Heart left ventricle (tissue), 16 donors: ENCODE data around the gene TBX18. TPM values are rescaled to one million over a fixed set of nuclear protein-coding genes. Genes with fewer than 3 reads are reported as not detected.
A peak's percentile ranks its signal among the peaks of the same experiment; 100 is the strongest.

Source experiments
- ATAC-seq, 4 donors: fragments of 200-7000 bp; cut with Tn5 transposase; one replicate each; pipeline ENCODE4 v1.9.1; 2020 to 2022; ENCODE audit warnings: moderate library complexity in 4 of 4, mild to moderate bottlenecking in 3 of 4, moderate number of reproducible peaks in 1 of 4
- DNase-seq, 5 donors: peaks; one replicate each; pipeline ENCODE4 v3.0.0-alpha.2; 2020
- H3K27ac ChIP-seq, 12 donors: fragments of 200-600 bp; sonication (generic) in 4 of 12; one replicate each; pipeline versions ENCODE4 v1.5.0 to v1.8.0; 2016 to 2022; ENCODE audit warnings: mild to moderate bottlenecking in 2 of 12
- H3K27me3 ChIP-seq, 9 donors: fragments of 200-600 bp; sonication (generic) in 2 of 9; one replicate each; pipeline versions ENCODE4 v1.5.1 to v1.8.0; 2016 to 2022; ENCODE audit warnings: mild to moderate bottlenecking in 3 of 9
- H3K36me3 ChIP-seq, 9 donors: fragments of 200-600 bp; sonication (generic) in 2 of 9; one replicate each; pipeline versions ENCODE4 v1.5.0 to v1.8.0; 2018 to 2022; ENCODE audit warnings: mild to moderate bottlenecking in 2 of 9
- H3K4me1 ChIP-seq, 12 donors: fragments of 200-600 bp; sonication (generic) in 4 of 12; one replicate each; pipeline versions ENCODE4 v1.5.0 to v1.8.0; 2016 to 2022; ENCODE audit warnings: mild to moderate bottlenecking in 3 of 12
- H3K4me3 ChIP-seq, 12 donors: fragments of 200-600 bp; sonication (generic) in 4 of 12; one replicate each; pipeline versions ENCODE4 v1.5.0 to v1.8.0; 2017 to 2022; ENCODE audit warnings: mild to moderate bottlenecking in 9 of 12, moderate library complexity in 4 of 12
- H3K9me3 ChIP-seq, 12 donors: fragments of 200-600 bp; sonication (generic) in 4 of 12; one replicate each; pipeline versions ENCODE4 v1.5.0 to v1.8.0; 2016 to 2022; ENCODE audit warnings: mild to moderate bottlenecking in 1 of 12
- CTCF ChIP-seq, 12 donors: fragments of 200-600 bp; sonication (generic) in 4 of 12; IDR thresholded peaks; one replicate each; pipeline versions ENCODE4 v1.5.0 to v1.8.0; 2018 to 2022; ENCODE audit warnings: antibody characterized with exemption in 12 of 12, mild to moderate bottlenecking in 5 of 12
- POLR2A ChIP-seq, 2 donors: fragments of 450-650 bp; IDR thresholded peaks; one replicate each; pipeline ENCODE4 v1.6.1; 2017; ENCODE audit warnings: antibody characterized with exemption in 2 of 2, mild to moderate bottlenecking in 2 of 2, moderate library complexity in 2 of 2
- WGBS, 4 donors: extraction: QIAGEN DNeasy Blood & Tissue Kit in 2 of 4; methylation state at CpG; one replicate each; pipeline versions ENCODE4 v1.1.5 to v1.1.7; 2013 to 2018; 5-methylcytosine and 5-hydroxymethylcytosine counted together
- intact Hi-C, 10 donors: fragments of 100-400 bp; cut with DNase I; formaldehyde crosslinking; loops; one replicate each; pipeline versions ENCODE4 v1.11.1 to v1.14.2; 2022
- polyA plus RNA-seq, 2 donors: library from polyadenylated mRNA; stranded (reverse); fragments of 200-250 nt; gene quantifications; one replicate each; pipeline ENCODE4 v1.2.3, GENCODE V29; 2013
- total RNA-seq, 9 donors: library from RNA; depleted of rRNA in 2 of 9; stranded (reverse); fragments of >200 nt in 2 of 9; fragmentation: NEBNext Ultra II Directional in 3 of 9; extraction: Animal tissue kit (Norgen Biotek cat#: 25700) in 3 of 9; gene quantifications; one replicate each; pipeline versions ENCODE4 v1.1.0 to v1.2.4, GENCODE V29; 2016 to 2023
- donor health status: ischemic (EF 13 %, LVEDD 7.1; RV severe dilation, severe dysfunction).
- donor health status: healthy with polysubstance abuse.
- donor health status: DM: no; HTN: yes; CAD: no.
- donor health status: DM: no; HTN: no; CAD: no.
- donor health status: ischemic (EF 25% LVEDD 6.9; RV normal size, moderate dysfunction).
- donor health status: ischemic (EF 25% LVEDD 5.7; RV mildly dilated, moderate dysfunction).
- donor health status: healthy.
- donor health status: DM: yes; HTN: yes; CAD: no.
- donor health status: ischemic (EF 35%, LVEDD 5.7; RV mildly dilated, moderate dysfunction).
- donor health status: nonischemic (EF 11% LVEDD 7.7; RV severe dilation, severe dysfunction).
- donor health status: DM: yes; HTN: yes; CAD: no.
- donor health status: PGD.
- donor health status: ischemic (EF 29% LVEDD 5.4; RV normal size, mild dysfunction).
- donor health status: nonischemic (EF 23%, LVEDD 6.1; RV moderate dilation, normal function).

Gene TBX18
- total and polyA plus RNA-seq, 11 donors = 1.3 to 14.9 (median 2.3) TPM

GRCh38 chr6:84685983-84686584 lies 78.3 kb downstream of the TBX18 start:
- peaks cover 0 to 10% (median 3%) of the 10 kb centered on the region in 12 donors for H3K9me3 ChIP-seq
- no peaks in the 10 kb centered on the region for H3K36me3 ChIP-seq
- no peak overlapping the region for H3K4me3 ChIP-seq
- intact Hi-C loops = no loop called here
- no peak for ATAC-seq
- TF ChIP-seq CTCF (IDR thresholded peaks at IDR 0.05) (peak in 5 of 12 donors; percentile 14 to 33 (median 22)), POLR2A (IDR thresholded peaks at IDR 0.05) (no peak)
- H3K27ac ChIP-seq = no peak overlapping the region
- 75 to 78% (median 77%) methylated on average over 3 of the region's 3 CpGs for WGBS, 4 donors
- H3K4me1 ChIP-seq = no peaks in the 10 kb centered on the region
- no peaks in the 10 kb centered on the region for H3K27me3 ChIP-seq
- DNase-seq = no peak

DNA sequence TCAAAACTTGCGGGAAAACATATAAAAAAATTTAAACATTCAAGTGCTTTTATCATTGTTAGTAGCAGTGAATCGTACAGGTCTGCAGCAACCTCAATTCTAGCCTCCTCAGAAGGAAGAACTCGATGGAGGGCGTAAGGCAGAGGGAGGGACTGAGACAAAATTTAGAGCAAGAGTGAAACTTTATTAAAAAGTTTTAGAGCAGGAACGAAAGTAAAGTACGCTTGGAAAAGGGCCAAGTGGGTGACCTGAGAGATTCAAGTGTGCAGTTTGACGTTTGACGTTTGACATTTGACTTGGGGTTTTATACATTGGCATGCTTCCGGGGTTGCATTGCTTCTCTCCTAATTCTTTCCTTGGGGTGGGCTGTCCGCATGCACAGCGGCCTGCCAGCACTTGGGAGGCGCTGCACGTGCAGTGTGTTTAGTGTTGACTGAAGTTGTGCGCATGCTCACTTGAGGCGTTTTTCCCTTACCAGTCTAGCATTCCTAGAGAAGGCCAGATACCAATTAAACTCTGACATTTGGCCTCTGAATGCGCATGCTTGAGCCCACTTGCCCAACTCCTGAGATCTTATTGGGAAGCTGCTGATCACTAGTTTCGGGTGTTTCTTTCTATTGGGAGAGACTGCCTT lies 82.6 kb downstream of the TBX18 start:
- Histone ChIP-seq H3K4me1 (no peaks in the 10 kb centered on the region), H3K4me3 (no peak overlapping the region), H3K27me3 (no peaks in the 10 kb centered on the region), H3K36me3 (no peaks in the 10 kb centered on the region), H3K9me3 (peaks cover 0 to 9% (median 3%) of the 10 kb centered on the region in 12 donors), H3K27ac (no peak overlapping the region)
- 82 to 88% (median 87%) methylated on average over 17 of the region's 17 CpGs for WGBS, 4 donors
- intact Hi-C loops = no loop called here
- no peak for ATAC-seq
- DNase-seq = no peak
- TF ChIP-seq POLR2A (IDR thresholded peaks at IDR 0.05) = no peak
- TF ChIP-seq CTCF (IDR thresholded peaks at IDR 0.05) = no peak

- Histone ChIP-seq H3K4me3 (no peak overlapping the region), H3K27me3 (no peaks in the 10 kb centered on the region), H3K4me1 (no peaks in the 10 kb centered on the region), H3K27ac (no peak overlapping the region), H3K36me3 (no peaks in the 10 kb centered on the region), H3K9me3 (no peaks in the 10 kb centered on the region)
- no peak for DNase-seq
- ATAC-seq = no peak
- intact Hi-C loops = no loop called here
- TF ChIP-seq POLR2A (IDR thresholded peaks at IDR 0.05) (no peak), CTCF (IDR thresholded peaks at IDR 0.05) (no peak)
These were observed 88.7 kb downstream of the TBX18 start for GRCh38 chr6:84675651-84676050.

DNA sequence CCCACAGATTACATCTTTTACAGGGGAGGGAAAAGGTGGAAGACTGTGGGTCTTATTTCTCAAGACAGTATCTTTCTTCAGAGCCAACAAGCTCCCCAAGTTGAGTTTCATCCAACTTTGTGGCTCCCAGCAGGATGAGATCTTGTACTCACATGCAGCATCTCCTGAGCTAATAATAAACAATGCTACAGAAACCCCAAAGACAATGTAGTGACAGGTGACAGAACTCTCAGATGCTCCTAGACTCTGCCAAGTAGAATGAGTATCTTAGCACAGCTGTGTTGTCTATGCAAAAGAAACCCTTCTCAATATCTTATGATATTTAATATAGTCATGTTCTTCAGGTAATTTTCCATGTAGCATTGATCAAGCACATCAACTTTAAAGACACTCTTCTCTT lies 90.0 kb downstream of the TBX18 start:
- no peak overlapping the region for H3K4me3 ChIP-seq
- no peaks in the 10 kb centered on the region for H3K9me3 ChIP-seq
- no peak overlapping the region for H3K27ac ChIP-seq
- DNase-seq (no peak), ATAC-seq (no peak)
- no peaks in the 10 kb centered on the region for H3K27me3 ChIP-seq
- H3K36me3 ChIP-seq = no peaks in the 10 kb centered on the region
- H3K4me1 ChIP-seq = no peaks in the 10 kb centered on the region
- TF ChIP-seq POLR2A (IDR thresholded peaks at IDR 0.05) = no peak
- no peak for TF ChIP-seq CTCF (IDR thresholded peaks at IDR 0.05)
- intact Hi-C loops = no loop called here
